ENCODE measurements around the gene EID2. TPM values are rescaled to one million over a fixed set of nuclear protein-coding genes. Genes with fewer than 3 reads are reported as not detected.

EID2 gene
- total RNA-seq, 1 donor from 2014 or later = 13.5 TPM

- H3K36me3 ChIP-seq = peaks cover 0 to 25% of the 10 kb centered on the region in 2 donors
- H3K4me1 ChIP-seq = peaks cover 19% of the 10 kb centered on the region
- no peak overlapping the region for H3K4me3 ChIP-seq
- TF ChIP-seq POLR2A (IDR thresholded peaks at IDR 0.05) (no peak), CTCF (IDR thresholded peaks at IDR 0.05) (no peak), POLR2AphosphoS5 (IDR thresholded peaks at IDR 0.05; ENCODE audit: insufficient read depth in 1 of 2, low read depth in 1 of 2) (no peak)
- intact Hi-C loops (cut with DNase I) = no loop called here
- DNase-seq (ENCODE audit: extremely low spot score in 2 of 2) = no peak
- no peak overlapping the region for H3K27ac ChIP-seq
- no peaks in the 10 kb centered on the region for H3K27me3 ChIP-seq
- no peaks in the 10 kb centered on the region for H3K9me3 ChIP-seq
Measured at GRCh38 chr19:39494661-39495060, 45.3 kb downstream of the EID2 start.

DNA sequence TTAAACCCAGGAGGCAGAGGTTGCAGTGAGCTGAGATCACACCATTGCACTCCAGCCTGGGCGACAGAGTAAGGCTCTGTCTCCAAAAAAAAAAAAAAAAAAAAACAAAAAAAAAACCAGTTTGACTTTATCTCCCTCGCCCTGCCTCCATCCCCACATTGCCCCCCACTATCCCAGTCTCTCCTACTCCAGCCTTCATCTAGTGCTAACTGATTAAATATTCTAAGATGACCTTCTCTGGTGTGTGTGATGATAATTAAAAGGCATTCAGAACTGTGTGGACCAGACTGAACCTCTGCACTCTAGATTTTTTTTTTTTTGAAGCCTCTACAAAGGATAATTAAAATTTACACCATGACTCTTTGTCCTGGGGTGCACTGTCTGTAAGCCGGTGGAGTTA, 47.2 kb downstream of the EID2 start:
- Histone ChIP-seq H3K36me3 (peaks cover 0 to 43% of the 10 kb centered on the region in 2 donors), H3K4me1 (peaks cover 2% of the 10 kb centered on the region), H3K4me3 (no peak overlapping the region), H3K27me3 (no peaks in the 10 kb centered on the region), H3K27ac (no peak overlapping the region), H3K9me3 (no peaks in the 10 kb centered on the region)
- no peak for DNase-seq (ENCODE audit: extremely low spot score in 2 of 2)
- intact Hi-C loops (cut with DNase I) = no loop called here
- TF ChIP-seq POLR2A (IDR thresholded peaks at IDR 0.05) (no peak), CTCF (IDR thresholded peaks at IDR 0.05) (no peak), POLR2AphosphoS5 (IDR thresholded peaks at IDR 0.05; ENCODE audit: insufficient read depth in 1 of 2, low read depth in 1 of 2) (no peak)

GRCh38 chr19:39492225-39492624, 47.7 kb downstream of the EID2 start:
- Histone ChIP-seq H3K27ac (no peak overlapping the region), H3K4me1 (no peaks in the 10 kb centered on the region), H3K27me3 (no peaks in the 10 kb centered on the region), H3K9me3 (no peaks in the 10 kb centered on the region), H3K36me3 (peaks cover 0 to 49% of the 10 kb centered on the region in 2 donors), H3K4me3 (no peak overlapping the region)
- DNase-seq (ENCODE audit: extremely low spot score in 2 of 2) = no peak
- TF ChIP-seq POLR2A (IDR thresholded peaks at IDR 0.05) (no peak), POLR2AphosphoS5 (IDR thresholded peaks at IDR 0.05; ENCODE audit: insufficient read depth in 1 of 2, low read depth in 1 of 2) (no peak)
- intact Hi-C loops (cut with DNase I) = no loop called here

DNA sequence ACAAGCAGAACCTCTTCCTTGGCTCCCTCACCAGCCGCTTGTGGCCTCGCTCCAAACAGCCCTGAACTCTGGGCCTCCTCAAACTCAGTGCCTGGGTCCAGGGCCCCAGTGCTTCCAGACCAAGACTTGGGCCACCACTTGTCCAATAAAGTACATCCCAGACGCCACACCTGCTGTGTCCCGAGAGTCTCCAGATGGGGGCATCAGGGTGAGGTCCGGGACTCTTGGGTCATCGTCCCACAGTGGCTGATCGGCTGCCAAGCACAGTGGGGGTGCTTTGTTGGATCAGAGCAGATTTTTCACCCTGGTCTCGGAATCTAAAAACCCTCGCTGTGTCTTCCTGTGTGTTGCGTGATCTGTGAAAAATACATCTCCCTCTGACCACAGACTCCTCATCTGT, 50.2 kb downstream of the EID2 start:
- intact Hi-C loops (cut with DNase I) = no loop called here
- no peak for DNase-seq (ENCODE audit: extremely low spot score in 2 of 2)
- H3K4me3 ChIP-seq = no peak overlapping the region
- H3K4me1 ChIP-seq = no peaks in the 10 kb centered on the region
- no peak overlapping the region for H3K27ac ChIP-seq
- H3K9me3 ChIP-seq = no peaks in the 10 kb centered on the region
- no peaks in the 10 kb centered on the region for H3K27me3 ChIP-seq
- peaks cover 0 to 67% of the 10 kb centered on the region in 2 donors for H3K36me3 ChIP-seq
- TF ChIP-seq POLR2AphosphoS5 (IDR thresholded peaks at IDR 0.05; ENCODE audit: insufficient read depth in 1 of 2, low read depth in 1 of 2) = no peak

Small RNA genes within 50 kb of the gene (small RNA-seq; reads per million reads assigned to genes)
- not detected for gene RPS29P24

Other genes starting within 250 kb of the EID2 start
- gene IFNL1, start 243.8 kb downstream of the EID2 start, total RNA-seq = not detected
- gene LRFN1, start 219.3 kb downstream of the EID2 start, total RNA-seq = 3.9 TPM
- 7.1 TPM for gene GMFG, start 204.1 kb downstream of the EID2 start, total RNA-seq
- gene SAMD4B, start 197.7 kb downstream of the EID2 start, total RNA-seq = 128 TPM
- 70.2 TPM for gene PAF1, start 149.1 kb downstream of the EID2 start, total RNA-seq
- gene MED29, start 148.8 kb downstream of the EID2 start, total RNA-seq = 37.8 TPM
- 631 TPM for gene ZFP36, start 133.3 kb downstream of the EID2 start, total RNA-seq
- gene PLEKHG2, start 127.5 kb downstream of the EID2 start, total RNA-seq = 18.9 TPM
- gene RPS16, start 104.2 kb downstream of the EID2 start, total RNA-seq = 3,724 TPM
- gene SUPT5H, start 94.6 kb downstream of the EID2 start, total RNA-seq = 113 TPM
- 65.3 TPM for gene TIMM50, start 59.3 kb downstream of the EID2 start, total RNA-seq
- not detected for gene DLL3, start 41.2 kb downstream of the EID2 start, total RNA-seq
- gene SELENOV, start 25.0 kb downstream of the EID2 start, total RNA-seq = not detected
- gene EID2B, start 7.3 kb downstream of the EID2 start, total RNA-seq = 3.7 TPM
- not detected for gene LGALS13, start 62.4 kb upstream of the EID2 start, total RNA-seq
- gene LGALS16, start 115.8 kb upstream of the EID2 start, total RNA-seq = not detected
- not detected for gene LGALS14, start 164.3 kb upstream of the EID2 start, total RNA-seq
- gene CLC, start 197.9 kb upstream of the EID2 start, total RNA-seq = not detected
- not detected for gene LEUTX, start 238.7 kb upstream of the EID2 start, total RNA-seq

Measured in vagina (tissue), 2 donors.